Measurements from ENCODE around the gene NR2F1. TPM values are rescaled to one million over a fixed set of nuclear protein-coding genes. Genes with fewer than 3 reads are reported as not detected.

Gene NR2F1
- total RNA-seq (2022; extraction: Qiagen RNA extraction; ENCODE audit: low read depth), result 3.6 to 5.3 TPM (median 4.4 TPM) in 5 replicates

GRCh38 chr5:93582677-93583438, at the start of gene NR2F1:
TSS of gene NR2F1 (plus strand) at chr5:93583222. CDS start at chr5:93585024, 1,802 bp downstream.

GRCh38 chr5:93580927-93581445, 2.0 kb upstream of the NR2F1 start, which contains the start of gene NR2F1-AS1:
TSS of gene NR2F1-AS1 (minus strand) at chr5:93581219.

Other genes with a start within 250 kb of the NR2F1 start
- gene NR2F1-AS1, start 2.0 kb upstream of the NR2F1 start, total RNA-seq (2022; extraction: Qiagen RNA extraction; ENCODE audit: low read depth), result 2.9 to 4.6 TPM (median 4.1 TPM) in 5 replicates
- gene POU5F2, start 158.4 kb downstream of the NR2F1 start, total RNA-seq (2022; extraction: Qiagen RNA extraction; ENCODE audit: low read depth), result 0.04 TPM in 1 of 5 replicates, not detected in the others